ENCODE results near the gene SNCG. TPM values are rescaled to one million over a fixed set of nuclear protein-coding genes. Genes with fewer than 3 reads are reported as not detected.
"Not testable (repeated sequence)": the region's sequence is repeated elsewhere in the genome, so short reads cannot be mapped to it uniquely, and the experiment has no call there.

Gene SNCG
- total and polyA plus RNA-seq, 2 donors from 2014 or later = 41.3 to 92.8 TPM

DNA sequence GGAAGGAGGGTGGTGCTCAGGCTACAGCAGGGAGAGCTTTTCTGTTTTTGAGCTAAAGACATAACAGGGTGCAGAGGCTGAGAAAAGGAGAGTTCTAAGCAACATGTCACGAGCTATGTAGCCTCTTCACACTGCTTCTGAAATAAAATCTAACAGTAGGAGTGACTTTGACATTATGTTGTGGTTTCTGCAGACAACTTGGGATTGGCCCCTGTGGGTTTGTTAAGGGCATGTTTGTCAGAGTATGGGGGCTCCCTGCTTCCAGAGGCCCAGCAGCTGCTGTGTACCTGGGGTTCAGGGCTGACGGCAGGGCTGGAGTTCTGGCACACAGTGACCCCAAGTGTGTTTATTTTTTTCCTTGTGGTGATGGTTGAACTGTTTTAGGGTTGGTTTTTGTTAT is 25.7 kb upstream of the SNCG start:
- TF ChIP-seq, protein P1, sequence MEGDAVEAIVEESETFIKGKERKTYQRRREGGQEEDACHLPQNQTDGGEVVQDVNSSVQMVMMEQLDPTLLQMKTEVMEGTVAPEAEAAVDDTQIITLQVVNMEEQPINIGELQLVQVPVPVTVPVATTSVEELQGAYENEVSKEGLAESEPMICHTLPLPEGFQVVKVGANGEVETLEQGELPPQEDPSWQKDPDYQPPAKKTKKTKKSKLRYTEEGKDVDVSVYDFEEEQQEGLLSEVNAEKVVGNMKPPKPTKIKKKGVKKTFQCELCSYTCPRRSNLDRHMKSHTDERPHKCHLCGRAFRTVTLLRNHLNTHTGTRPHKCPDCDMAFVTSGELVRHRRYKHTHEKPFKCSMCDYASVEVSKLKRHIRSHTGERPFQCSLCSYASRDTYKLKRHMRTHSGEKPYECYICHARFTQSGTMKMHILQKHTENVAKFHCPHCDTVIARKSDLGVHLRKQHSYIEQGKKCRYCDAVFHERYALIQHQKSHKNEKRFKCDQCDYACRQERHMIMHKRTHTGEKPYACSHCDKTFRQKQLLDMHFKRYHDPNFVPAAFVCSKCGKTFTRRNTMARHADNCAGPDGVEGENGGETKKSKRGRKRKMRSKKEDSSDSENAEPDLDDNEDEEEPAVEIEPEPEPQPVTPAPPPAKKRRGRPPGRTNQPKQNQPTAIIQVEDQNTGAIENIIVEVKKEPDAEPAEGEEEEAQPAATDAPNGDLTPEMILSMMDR (IDR thresholded peaks at IDR 0.05; ENCODE audit: borderline replicate concordance, extremely low read depth, insufficient read depth) = no peak
- Histone ChIP-seq H3K27ac (ENCODE audit: low read depth in 2 of 2, low read length in 2 of 2) (no peak overlapping the region), H3K9me3 (ENCODE audit: control insufficient read depth in 2 of 3, insufficient read depth in 1 of 3, low read length in 3 of 3) (no peaks in the 10 kb centered on the region), H3K27me3 (ENCODE audit: control insufficient read depth, insufficient read depth, low read length) (no peaks in the 10 kb centered on the region), H3K9ac (ENCODE audit: low read length in 3 of 3) (no peak overlapping the region), H3K36me3 (ENCODE audit: control insufficient read depth in 2 of 3, insufficient read depth in 3 of 3, low read length in 3 of 3) (peaks cover 0 to 10% (median 6%) of the 10 kb centered on the region in 3 donors), H3K4me1 (ENCODE audit: control insufficient read depth in 2 of 3, insufficient read depth in 2 of 3, low read depth in 1 of 3, low read length in 3 of 3) (no peaks in the 10 kb centered on the region), H3K4me3 (ENCODE audit: low read length in 3 of 3) (no peak overlapping the region)
- DNase-seq = no peak
- intact Hi-C loops (cut with DNase I) = no loop called here
- FAIRE-seq = no peak

DNA sequence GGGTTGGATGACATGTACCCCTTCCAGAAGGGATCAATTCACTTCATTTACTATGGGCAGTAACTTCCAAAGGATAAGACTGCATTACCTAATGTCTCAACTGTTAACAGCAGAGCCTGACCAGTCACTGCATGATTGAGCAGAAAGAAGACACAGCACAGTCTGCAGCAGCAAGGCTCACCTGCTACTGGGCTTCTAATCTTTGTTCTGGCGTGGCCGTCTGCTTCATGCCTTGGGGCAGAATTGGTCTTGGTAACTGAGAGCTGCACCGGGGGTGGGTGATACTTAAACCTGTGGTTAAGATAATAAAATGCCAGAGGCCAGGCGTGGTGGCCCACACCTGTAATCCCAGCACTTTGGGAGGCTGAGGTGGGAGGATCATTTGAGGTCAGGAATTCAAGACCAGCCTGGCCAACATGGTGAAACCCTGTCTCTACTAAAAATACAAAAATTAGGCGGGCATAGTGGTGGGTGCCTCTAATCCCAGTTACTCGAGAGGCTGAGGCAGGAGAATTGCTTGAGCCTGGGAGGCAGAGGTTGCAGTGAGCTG is 24.2 kb upstream of the SNCG start:
- H3K9me3 ChIP-seq (ENCODE audit: control insufficient read depth in 2 of 3, insufficient read depth in 1 of 3, low read length in 3 of 3); H3K4me3 ChIP-seq (ENCODE audit: low read length in 3 of 3); H3K27ac ChIP-seq (ENCODE audit: low read depth in 2 of 2, low read length in 2 of 2); H3K36me3 ChIP-seq (ENCODE audit: control insufficient read depth in 2 of 3, insufficient read depth in 3 of 3, low read length in 3 of 3); DNase-seq; FAIRE-seq; H3K27me3 ChIP-seq (ENCODE audit: control insufficient read depth, insufficient read depth, low read length); intact Hi-C loops (cut with DNase I); H3K9ac ChIP-seq (ENCODE audit: low read length in 3 of 3); H3K4me1 ChIP-seq (ENCODE audit: control insufficient read depth in 2 of 3, insufficient read depth in 2 of 3, low read depth in 1 of 3, low read length in 3 of 3): not testable (repeated sequence)

DNA sequence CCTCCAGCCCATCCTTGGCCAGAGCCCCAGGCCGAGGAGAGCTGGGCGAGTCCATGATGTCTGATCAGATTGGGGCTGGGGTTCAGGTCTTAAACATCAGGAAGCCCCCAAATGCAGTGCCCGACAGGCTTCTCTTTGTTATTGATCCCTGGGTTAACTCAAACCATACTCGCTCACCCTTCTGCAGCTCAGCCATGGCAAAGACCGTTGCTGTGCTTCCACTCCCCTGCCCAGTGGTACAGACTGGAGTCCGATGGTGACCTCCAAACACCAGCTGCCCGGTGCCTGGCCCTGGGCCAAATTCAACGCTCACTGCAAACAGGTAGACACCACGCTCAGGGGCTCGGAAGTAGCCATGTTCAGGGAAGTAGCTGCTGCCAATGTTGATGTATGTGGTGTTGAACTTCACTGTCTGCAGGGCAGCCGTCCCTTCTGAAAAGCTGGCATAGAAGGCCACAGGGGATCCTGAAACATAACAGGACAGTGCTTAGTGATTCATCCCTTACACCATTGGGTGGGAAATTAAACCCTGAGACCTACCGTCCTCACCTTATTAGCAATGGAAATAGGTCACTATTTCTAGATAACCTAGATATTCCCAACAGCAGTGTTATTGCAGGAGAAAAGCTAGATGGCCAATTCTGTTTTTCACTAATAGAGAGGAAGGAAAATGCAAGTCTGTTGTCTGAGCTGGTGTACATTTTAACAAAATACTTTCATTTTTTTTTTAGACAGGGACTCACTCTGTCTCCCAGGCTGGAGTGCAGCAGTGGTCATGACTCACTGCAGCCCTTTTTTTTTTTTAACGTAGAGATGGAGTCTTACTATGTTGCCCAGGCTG is 21.5 kb upstream of the SNCG start:
- no peaks in the 10 kb centered on the region for H3K9me3 ChIP-seq (ENCODE audit: control insufficient read depth in 2 of 3, insufficient read depth in 1 of 3, low read length in 3 of 3)
- no peak overlapping the region for H3K27ac ChIP-seq (ENCODE audit: low read depth in 2 of 2, low read length in 2 of 2)
- intact Hi-C loops (cut with DNase I) = no loop called here
- no peak overlapping the region for H3K9ac ChIP-seq (ENCODE audit: low read length in 3 of 3)
- no peak overlapping the region for H3K4me3 ChIP-seq (ENCODE audit: low read length in 3 of 3)
- FAIRE-seq (no peak), DNase-seq (no peak)
- H3K4me1 ChIP-seq (ENCODE audit: control insufficient read depth in 2 of 3, insufficient read depth in 2 of 3, low read depth in 1 of 3, low read length in 3 of 3) = no peaks in the 10 kb centered on the region
- H3K27me3 ChIP-seq (ENCODE audit: control insufficient read depth, insufficient read depth, low read length) = no peaks in the 10 kb centered on the region
- TF ChIP-seq, protein P1 (IDR thresholded peaks at IDR 0.05; ENCODE audit: borderline replicate concordance, extremely low read depth, insufficient read depth) = no peak
- no peaks in the 10 kb centered on the region for H3K36me3 ChIP-seq (ENCODE audit: control insufficient read depth in 2 of 3, insufficient read depth in 3 of 3, low read length in 3 of 3)

DNA sequence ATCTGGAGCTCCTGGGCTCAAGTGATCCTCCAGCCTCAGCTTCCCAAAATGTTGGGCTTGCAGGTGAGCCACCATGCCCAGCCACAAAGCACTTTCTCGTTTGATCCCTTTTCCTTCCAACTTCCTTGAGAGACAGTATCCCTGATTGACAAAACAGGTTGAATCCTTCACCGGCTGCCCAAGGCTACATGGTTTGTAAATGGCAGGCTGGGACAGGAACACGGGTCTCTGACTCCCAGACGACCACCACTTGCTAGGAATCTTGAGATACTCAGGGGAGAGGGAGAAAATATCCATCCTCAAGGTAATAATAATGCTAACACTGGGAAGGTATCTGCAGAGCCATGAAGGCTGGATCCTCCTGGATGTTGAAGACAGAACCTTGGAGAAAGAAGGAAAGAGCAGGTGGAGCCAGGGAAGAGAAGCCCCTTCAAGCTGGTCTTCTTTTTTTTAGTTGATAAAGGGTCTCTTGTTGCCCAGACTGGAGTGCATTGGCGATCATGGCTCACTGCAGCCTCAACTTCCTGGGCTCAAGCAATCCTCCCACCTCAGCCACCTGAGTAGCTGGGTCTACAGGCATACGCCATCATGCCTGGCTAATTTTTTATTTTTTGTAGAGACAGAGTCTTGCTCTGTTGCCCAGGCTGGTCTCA is 20.8 kb upstream of the SNCG start:
- no peaks in the 10 kb centered on the region for H3K27me3 ChIP-seq (ENCODE audit: control insufficient read depth, insufficient read depth, low read length)
- no peak overlapping the region for H3K9ac ChIP-seq (ENCODE audit: low read length in 3 of 3)
- intact Hi-C loops (cut with DNase I) = no loop called here
- peaks cover 0 to 3% (median 0%) of the 10 kb centered on the region in 3 donors for H3K4me1 ChIP-seq (ENCODE audit: control insufficient read depth in 2 of 3, insufficient read depth in 2 of 3, low read depth in 1 of 3, low read length in 3 of 3)
- TF ChIP-seq, protein P1 (IDR thresholded peaks at IDR 0.05; ENCODE audit: borderline replicate concordance, extremely low read depth, insufficient read depth) = no peak
- H3K9me3 ChIP-seq (ENCODE audit: control insufficient read depth in 2 of 3, insufficient read depth in 1 of 3, low read length in 3 of 3) = no peaks in the 10 kb centered on the region
- H3K4me3 ChIP-seq (ENCODE audit: low read length in 3 of 3) = no peak overlapping the region
- no peak for FAIRE-seq
- no peak for DNase-seq
- no peaks in the 10 kb centered on the region for H3K36me3 ChIP-seq (ENCODE audit: control insufficient read depth in 2 of 3, insufficient read depth in 3 of 3, low read length in 3 of 3)
- no peak overlapping the region for H3K27ac ChIP-seq (ENCODE audit: low read depth in 2 of 2, low read length in 2 of 2)
